Parathyroid adenoma (tissue), 2 donors: ENCODE results near the gene EIF3A.

Source experiments
- H2AFZ ChIP-seq: fragments of 300-600 bp; sonication (generic); one replicate; pipeline ENCODE4 v1.7.0; 2017; ENCODE audit warnings: antibody characterized with exemption, mild to moderate bottlenecking
- H3K27ac ChIP-seq: fragments of 300-600 bp; sonication (generic); one replicate; pipeline ENCODE4 v1.7.0; 2017
- H3K27me3 ChIP-seq: fragments of 300-600 bp; sonication (generic); one replicate; pipeline ENCODE4 v1.7.0; 2017; ENCODE audit warnings: low read length; ENCODE audit not compliant: control insufficient read depth, insufficient read depth
- H3K36me3 ChIP-seq: fragments of 300-600 bp; sonication (generic); one replicate; pipeline ENCODE4 v1.7.0; 2017; ENCODE audit warnings: low read length; ENCODE audit not compliant: control insufficient read depth, insufficient read depth
- H3K4me1 ChIP-seq: fragments of 300-600 bp; sonication (generic); one replicate; pipeline ENCODE4 v1.7.0; 2017; ENCODE audit warnings: control low read depth
- H3K4me2 ChIP-seq: fragments of 300-600 bp; sonication (generic); one replicate; pipeline ENCODE4 v1.7.0; 2017; ENCODE audit warnings: low read length
- H3K4me3 ChIP-seq: fragments of 300-600 bp; sonication (generic); one replicate; pipeline ENCODE4 v1.7.0; 2017; ENCODE audit warnings: low read depth, low read length
- H3K79me2 ChIP-seq: fragments of 300-600 bp; sonication (generic); one replicate; pipeline ENCODE4 v1.7.0; 2017; ENCODE audit warnings: control low read depth
- H3K9ac ChIP-seq: fragments of 300-600 bp; sonication (generic); one replicate; pipeline ENCODE4 v1.7.0; 2017; ENCODE audit warnings: mild to moderate bottlenecking
- H3K9me3 ChIP-seq: fragments of 300-600 bp; sonication (generic); one replicate; pipeline ENCODE4 v1.7.0; 2017; ENCODE audit warnings: low read length; ENCODE audit not compliant: control insufficient read depth
- CTCF ChIP-seq: fragments of 300-600 bp; sonication (generic); IDR thresholded peaks from one replicate; pipeline ENCODE4 v1.7.0; 2017; ENCODE audit warnings: antibody characterized with exemption, mild to moderate bottlenecking
- donor health status: primary hyperparathyroidism.

EIF3A gene

GRCh38 chr10:119080521-119081259 lies at the start of gene EIF3A:
EIF3A (minus strand) TSS chr10:119080817; CDS start chr10:119080676, 141 bp downstream.
- Histone ChIP-seq H3K36me3 (no peaks in the 10 kb centered on the region), H3K27ac (peak within 1 kb of the TSS; percentile 95), H3K9ac (peak within 1 kb of the TSS; percentile 96), H3K4me3 (peak within 1 kb of the TSS; percentile 92), H3K27me3 (no peaks in the 10 kb centered on the region), H3K9me3 (no peaks in the 10 kb centered on the region), H3K4me1 (peaks cover 8% of the 10 kb centered on the region), H3K4me2 (peak within 1 kb of the TSS; percentile 78), H2AFZ (peak within 1 kb of the TSS; percentile 99), H3K79me2 (peaks cover 31% of the 10 kb centered on the region)
- TF ChIP-seq CTCF: peak; percentile 3

GRCh38 chr10:119129721-119130120 lies 49.1 kb upstream of the EIF3A start:
- Histone ChIP-seq H3K4me1 (no peaks in the 10 kb centered on the region), H3K27ac (no peak overlapping the region), H3K79me2 (no peaks in the 10 kb centered on the region), H3K27me3 (no peaks in the 10 kb centered on the region), H3K4me2 (no peak overlapping the region), H3K9me3 (no peaks in the 10 kb centered on the region), H3K9ac (no peak overlapping the region), H3K4me3 (no peak overlapping the region), H3K36me3 (no peaks in the 10 kb centered on the region), H2AFZ (no peak overlapping the region)
- no peak for TF ChIP-seq CTCF

- no peak overlapping the region for H3K4me3 ChIP-seq
- H3K79me2 ChIP-seq: no peaks in the 10 kb centered on the region
- H3K27me3 ChIP-seq: no peaks in the 10 kb centered on the region
- no peak overlapping the region for H3K27ac ChIP-seq
- H3K4me1 ChIP-seq: no peaks in the 10 kb centered on the region
- H2AFZ ChIP-seq: no peak overlapping the region
- H3K9ac ChIP-seq: no peak overlapping the region
- TF ChIP-seq CTCF: no peak
- no peaks in the 10 kb centered on the region for H3K9me3 ChIP-seq
- no peak overlapping the region for H3K4me2 ChIP-seq
- H3K36me3 ChIP-seq: no peaks in the 10 kb centered on the region
These were observed 45.3 kb upstream of the EIF3A start for GRCh38 chr10:119125942-119126341.

GRCh38 chr10:119120875-119121274 lies 40.3 kb upstream of the EIF3A start:
- H3K79me2 ChIP-seq: no peaks in the 10 kb centered on the region
- H3K9me3 ChIP-seq: no peaks in the 10 kb centered on the region
- H3K4me1 ChIP-seq: no peaks in the 10 kb centered on the region
- H3K4me2 ChIP-seq: no peak overlapping the region
- no peaks in the 10 kb centered on the region for H3K27me3 ChIP-seq
- H3K4me3 ChIP-seq: no peak overlapping the region
- H3K9ac ChIP-seq: no peak overlapping the region
- no peak overlapping the region for H3K27ac ChIP-seq
- H3K36me3 ChIP-seq: no peaks in the 10 kb centered on the region
- no peak overlapping the region for H2AFZ ChIP-seq
- TF ChIP-seq CTCF: no peak

GRCh38 chr10:119120413-119120867 lies 39.8 kb upstream of the EIF3A start:
- Histone ChIP-seq H3K9ac (no peak overlapping the region), H3K4me1 (no peaks in the 10 kb centered on the region), H3K4me2 (no peak overlapping the region), H2AFZ (no peak overlapping the region), H3K27ac (no peak overlapping the region), H3K4me3 (no peak overlapping the region), H3K79me2 (no peaks in the 10 kb centered on the region), H3K36me3 (no peaks in the 10 kb centered on the region), H3K27me3 (no peaks in the 10 kb centered on the region), H3K9me3 (no peaks in the 10 kb centered on the region)
- no peak for TF ChIP-seq CTCF
